Stimulated activated memory B cell treated with anti-CD40 and anti-IgM and Interleukin-4, amounts not matched to agents 10 μg/mL and 1 μg/mL and 100 μg/mL, for 72 hours (primary cell): Measurements from ENCODE around the gene AP1M1.
A peak's percentile ranks its signal among the peaks of the same experiment; 100 is the strongest.

ENCODE experiments used
- ATAC-seq: fragments of 150-1000 bp; cut with Tn5 transposase; 2 replicates; pipeline ENCODE4 v1.10.0; 2021
- H3K27ac Mint-ChIP-seq: one replicate; pipeline ENCODE4 v1.8.0; 2022; ENCODE audit warnings: mild to moderate bottlenecking, mixed read lengths
- H3K27me3 Mint-ChIP-seq: one replicate; pipeline ENCODE4 v1.8.0; 2022; ENCODE audit warnings: mixed read lengths
- H3K36me3 Mint-ChIP-seq: one replicate; pipeline ENCODE4 v1.8.0; 2022; ENCODE audit warnings: mixed read lengths
- H3K4me1 Mint-ChIP-seq: one replicate; pipeline ENCODE4 v1.8.0; 2022; ENCODE audit warnings: mixed read lengths
- H3K4me3 Mint-ChIP-seq: one replicate; pipeline ENCODE4 v1.8.0; 2022; ENCODE audit warnings: mild to moderate bottlenecking, moderate library complexity, mixed read lengths
- H3K9me3 Mint-ChIP-seq: one replicate; pipeline ENCODE4 v1.8.0; 2022; ENCODE audit warnings: mixed read lengths

The AP1M1 gene

DNA sequence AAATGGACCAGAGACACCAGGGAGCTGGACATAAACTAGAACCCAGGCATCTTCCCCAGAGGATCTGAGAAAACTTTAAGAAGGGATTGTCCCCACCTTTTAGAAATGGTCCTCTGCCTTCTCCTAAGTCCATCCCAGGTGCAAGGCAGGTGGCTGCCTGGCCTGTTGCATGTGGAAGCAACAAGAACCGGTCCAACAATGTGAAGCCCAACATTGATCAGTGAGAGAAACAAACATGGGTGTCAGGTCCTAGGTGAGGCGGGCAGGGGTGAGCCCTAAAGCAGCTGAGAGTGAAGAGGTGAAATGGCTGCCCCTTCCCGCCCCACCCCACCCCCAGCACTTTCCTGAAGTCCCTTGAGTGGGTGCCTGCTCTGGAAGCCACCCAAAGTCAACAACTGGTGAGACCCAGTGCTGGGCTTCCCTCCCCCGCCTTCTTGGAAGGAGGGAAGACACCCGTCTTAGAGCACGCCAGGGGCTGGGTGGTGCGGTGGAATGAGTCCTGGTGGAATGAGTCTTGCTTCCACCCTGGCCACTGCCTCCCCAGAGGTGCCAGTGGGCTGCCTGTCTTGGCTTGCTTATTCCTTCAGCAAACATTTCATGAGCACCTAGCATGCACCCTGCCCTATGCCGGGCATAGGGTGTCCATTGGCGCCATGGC, 1.7 kb downstream of the AP1M1 start:
- no peaks in the 10 kb centered on the region for H3K27me3 Mint-ChIP-seq
- H3K27ac Mint-ChIP-seq: peak overlapping the region; percentile 95
- peaks cover 65% of the 10 kb centered on the region for H3K4me1 Mint-ChIP-seq
- no peaks in the 10 kb centered on the region for H3K9me3 Mint-ChIP-seq
- peaks cover 32% of the 10 kb centered on the region for H3K36me3 Mint-ChIP-seq
- no peak overlapping the region for H3K4me3 Mint-ChIP-seq
- ATAC-seq: no peak

GRCh38 chr19:16200038-16201010, 2.6 kb downstream of the AP1M1 start:
- H3K4me1 Mint-ChIP-seq: peaks cover 65% of the 10 kb centered on the region
- no peaks in the 10 kb centered on the region for H3K9me3 Mint-ChIP-seq
- no peaks in the 10 kb centered on the region for H3K27me3 Mint-ChIP-seq
- peak overlapping the region; percentile 17 for H3K4me3 Mint-ChIP-seq
- H3K36me3 Mint-ChIP-seq: peaks cover 32% of the 10 kb centered on the region
- no peak for ATAC-seq
- peak overlapping the region; percentile 95 for H3K27ac Mint-ChIP-seq

DNA sequence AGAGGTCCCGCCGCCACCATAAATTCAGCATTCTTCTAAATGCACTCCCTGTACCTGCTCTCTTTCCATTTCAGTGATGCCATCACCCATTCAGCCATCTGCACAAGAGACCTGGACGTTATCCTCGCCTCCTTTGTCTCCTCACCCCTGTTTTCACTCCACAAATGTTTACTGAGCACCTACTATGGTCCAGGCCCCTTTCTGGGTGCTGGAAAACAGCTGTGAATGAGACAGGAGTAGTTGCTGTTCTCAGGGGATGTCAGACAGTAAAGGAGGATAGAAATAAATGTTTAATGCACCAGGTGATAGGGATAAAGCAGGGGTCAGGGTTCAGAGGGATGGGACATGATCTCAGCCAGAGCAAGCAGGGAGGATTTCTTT, 3.3 kb downstream of the AP1M1 start:
- peak overlapping the region; percentile 95 for H3K27ac Mint-ChIP-seq
- no peaks in the 10 kb centered on the region for H3K9me3 Mint-ChIP-seq
- no peaks in the 10 kb centered on the region for H3K27me3 Mint-ChIP-seq
- peaks cover 65% of the 10 kb centered on the region for H3K4me1 Mint-ChIP-seq
- peaks cover 34% of the 10 kb centered on the region for H3K36me3 Mint-ChIP-seq
- ATAC-seq: no peak
- H3K4me3 Mint-ChIP-seq: no peak overlapping the region

DNA sequence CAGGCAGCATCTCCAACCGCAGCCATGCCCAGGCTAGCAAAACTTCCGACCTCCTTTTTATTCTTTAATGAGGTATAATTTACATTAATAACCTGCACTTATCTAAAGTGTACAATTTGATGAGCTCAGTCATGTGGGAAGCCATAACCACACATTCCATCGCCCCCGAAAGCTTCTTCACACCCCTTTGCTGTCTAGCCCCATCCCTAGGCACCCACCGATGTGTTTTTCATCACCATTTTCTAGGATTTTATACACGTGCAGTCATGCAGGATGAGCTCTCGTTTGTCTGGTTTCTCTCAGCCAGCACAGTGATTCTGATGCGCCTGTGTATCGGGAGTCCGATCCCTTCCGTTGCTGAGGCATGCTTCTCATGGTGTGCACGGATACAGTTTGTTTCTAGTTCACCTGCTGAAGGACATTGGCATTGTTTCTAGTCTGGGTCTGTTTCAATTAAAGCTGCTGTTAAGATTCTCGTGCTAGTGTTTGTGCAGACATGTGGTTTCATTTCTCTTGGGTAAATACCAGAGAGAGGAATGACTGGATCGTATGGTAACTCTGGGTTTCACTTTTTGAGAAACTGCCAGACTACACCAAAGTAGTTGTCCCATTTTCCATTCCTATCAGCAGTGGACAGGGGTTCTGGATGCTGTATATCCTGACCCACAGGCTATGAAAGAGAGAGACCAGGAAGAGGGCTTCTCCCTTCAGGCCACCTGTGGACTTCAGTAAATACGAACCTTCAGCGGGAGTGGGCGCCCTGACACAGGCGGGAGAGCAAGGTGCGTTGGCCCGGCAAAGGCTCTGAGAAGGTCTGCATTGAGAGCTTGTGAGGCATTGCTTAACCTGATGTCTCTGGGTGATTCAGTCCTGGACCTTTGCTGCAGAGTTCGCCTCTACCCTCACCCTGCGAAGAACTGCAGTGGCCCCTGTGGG, 4.9 kb downstream of the AP1M1 start:
- peaks cover 60% of the 10 kb centered on the region for H3K4me1 Mint-ChIP-seq
- peak overlapping the region; percentile 59 for H3K4me3 Mint-ChIP-seq
- peaks cover 48% of the 10 kb centered on the region for H3K36me3 Mint-ChIP-seq
- H3K27me3 Mint-ChIP-seq: no peaks in the 10 kb centered on the region
- peak overlapping the region; percentile 95 for H3K27ac Mint-ChIP-seq
- ATAC-seq: peak; percentile 52
- H3K9me3 Mint-ChIP-seq: no peaks in the 10 kb centered on the region

DNA sequence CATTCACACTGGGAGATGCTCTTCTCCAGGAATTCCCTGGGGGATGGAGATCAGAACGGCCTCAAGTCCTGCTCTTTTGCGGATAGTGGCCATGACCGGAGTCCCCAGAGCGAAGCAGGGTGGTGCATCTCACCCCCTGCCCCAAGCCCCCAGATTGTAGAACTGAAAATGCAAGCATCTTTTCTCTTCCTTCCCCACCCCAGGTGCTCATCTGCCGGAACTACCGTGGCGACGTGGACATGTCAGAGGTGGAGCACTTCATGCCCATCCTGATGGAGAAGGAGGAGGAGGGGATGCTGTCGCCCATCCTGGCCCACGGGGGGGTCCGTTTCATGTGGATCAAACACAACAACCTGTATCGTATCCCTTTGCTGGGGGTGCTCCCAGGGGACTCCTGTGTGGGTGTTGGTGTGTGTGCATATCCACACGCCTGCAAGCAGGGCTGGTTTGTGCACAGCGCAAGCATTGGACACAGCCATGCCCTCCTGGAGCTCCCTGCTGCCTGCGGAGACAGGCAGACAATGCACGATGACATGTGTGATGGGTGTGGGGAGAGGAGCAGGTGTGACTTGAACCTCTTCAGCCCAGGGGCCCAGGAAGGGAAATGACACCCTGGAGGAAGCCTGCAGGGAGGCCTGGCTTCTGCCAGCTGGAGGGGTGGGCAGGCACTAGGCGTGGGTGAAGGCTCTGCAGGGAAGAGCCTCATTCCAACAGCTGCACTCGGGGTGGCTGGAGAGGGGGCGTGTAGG, 5.7 kb downstream of the AP1M1 start:
- no peak for ATAC-seq
- H3K27me3 Mint-ChIP-seq: no peaks in the 10 kb centered on the region
- H3K27ac Mint-ChIP-seq: peak overlapping the region; percentile 95
- peaks cover 56% of the 10 kb centered on the region for H3K4me1 Mint-ChIP-seq
- H3K9me3 Mint-ChIP-seq: no peaks in the 10 kb centered on the region
- H3K4me3 Mint-ChIP-seq: peak overlapping the region; percentile 59
- H3K36me3 Mint-ChIP-seq: peaks cover 54% of the 10 kb centered on the region

- H3K4me1 Mint-ChIP-seq: peaks cover 51% of the 10 kb centered on the region
- peaks cover 59% of the 10 kb centered on the region for H3K36me3 Mint-ChIP-seq
- peak overlapping the region; percentile 95 for H3K27ac Mint-ChIP-seq
- no peaks in the 10 kb centered on the region for H3K27me3 Mint-ChIP-seq
- no peak for ATAC-seq
- H3K9me3 Mint-ChIP-seq: no peaks in the 10 kb centered on the region
- no peak overlapping the region for H3K4me3 Mint-ChIP-seq
Measured at GRCh38 chr19:16204005-16204294, 6.2 kb downstream of the AP1M1 start.

- H3K36me3 Mint-ChIP-seq: peaks cover 74% of the 10 kb centered on the region
- H3K4me3 Mint-ChIP-seq: no peak overlapping the region
- peaks cover 37% of the 10 kb centered on the region for H3K4me1 Mint-ChIP-seq
- no peaks in the 10 kb centered on the region for H3K27me3 Mint-ChIP-seq
- H3K9me3 Mint-ChIP-seq: no peaks in the 10 kb centered on the region
- no peak for ATAC-seq
- H3K27ac Mint-ChIP-seq: no peak overlapping the region
Measured at GRCh38 chr19:16205205-16206045, 7.7 kb downstream of the AP1M1 start.

DNA sequence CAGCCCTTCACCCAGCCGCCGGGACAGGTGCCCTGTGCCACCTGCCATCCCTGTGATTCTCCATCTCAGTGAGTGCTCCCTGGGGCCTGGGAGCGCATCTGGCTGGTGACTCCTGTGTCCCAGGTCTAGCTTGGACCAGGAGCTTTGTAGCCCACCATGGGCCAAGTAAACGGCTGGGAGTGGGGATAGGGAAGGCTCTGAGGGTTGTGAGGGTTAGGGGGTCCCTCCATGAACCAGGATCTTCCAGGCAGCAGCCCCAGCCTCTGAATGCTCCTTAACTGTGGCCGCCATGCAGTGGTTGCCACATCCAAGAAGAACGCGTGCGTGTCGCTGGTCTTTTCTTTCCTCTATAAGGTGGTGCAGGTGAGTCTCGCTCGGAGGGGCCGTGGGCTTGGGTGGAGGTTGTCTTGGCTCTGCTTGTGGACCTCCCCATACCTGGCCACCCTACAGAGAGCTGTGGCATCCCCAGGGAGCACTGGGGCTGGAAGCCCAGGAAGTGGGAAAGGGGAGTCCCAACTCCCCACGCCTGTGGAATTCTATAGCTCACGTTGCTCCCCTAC, 8.4 kb downstream of the AP1M1 start:
- Mint-ChIP-seq H3K4me3 (no peak overlapping the region), H3K27ac (peak overlapping the region; percentile 7), H3K27me3 (no peaks in the 10 kb centered on the region), H3K9me3 (no peaks in the 10 kb centered on the region), H3K4me1 (peaks cover 30% of the 10 kb centered on the region), H3K36me3 (peaks cover 74% of the 10 kb centered on the region)
- ATAC-seq: no peak

DNA sequence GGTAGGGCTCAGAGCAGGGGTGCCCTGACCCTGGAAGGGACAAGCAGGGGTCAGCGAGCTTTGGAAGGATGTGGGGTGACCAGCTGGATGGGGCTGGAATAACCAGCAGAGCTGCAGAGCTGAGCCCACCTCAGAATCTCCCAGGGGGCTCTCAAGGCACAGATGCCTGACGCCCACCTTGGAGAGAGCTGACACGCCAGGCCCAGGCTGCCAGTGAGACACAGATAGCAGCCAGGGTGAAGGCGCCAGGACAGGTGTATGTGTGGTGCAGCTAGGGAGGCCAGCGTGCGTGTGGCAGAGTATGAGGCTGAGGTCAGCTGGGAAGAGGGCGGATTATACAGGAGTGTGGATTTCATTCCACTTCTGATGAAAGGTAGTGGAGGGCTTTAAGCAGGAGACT, 8.9 kb downstream of the AP1M1 start:
- H3K36me3 Mint-ChIP-seq: peaks cover 74% of the 10 kb centered on the region
- no peak for ATAC-seq
- H3K9me3 Mint-ChIP-seq: no peaks in the 10 kb centered on the region
- H3K4me3 Mint-ChIP-seq: no peak overlapping the region
- no peaks in the 10 kb centered on the region for H3K27me3 Mint-ChIP-seq
- H3K4me1 Mint-ChIP-seq: peaks cover 25% of the 10 kb centered on the region
- H3K27ac Mint-ChIP-seq: peak overlapping the region; percentile 7

DNA sequence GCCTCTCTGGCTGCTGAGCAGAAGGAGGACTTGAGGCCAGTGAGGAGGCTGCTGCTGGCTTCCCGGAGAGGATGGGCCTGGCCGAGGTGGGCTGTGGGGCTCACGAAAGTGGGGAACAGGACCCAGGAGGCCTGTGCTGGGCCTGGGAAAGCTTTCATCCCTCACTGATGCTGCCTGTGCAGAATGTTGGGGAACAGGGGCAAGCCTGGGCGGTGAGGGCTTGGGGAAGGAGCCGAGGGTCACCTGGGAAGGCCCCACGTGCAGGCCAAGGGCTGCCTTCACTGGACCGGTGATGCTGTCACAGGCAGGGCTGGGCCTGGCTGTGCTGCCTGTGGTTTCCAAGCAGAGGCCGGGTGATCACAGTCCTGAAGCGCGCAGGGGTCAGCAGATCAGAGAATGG, 9.4 kb downstream of the AP1M1 start:
- Mint-ChIP-seq H3K36me3 (peaks cover 76% of the 10 kb centered on the region), H3K4me1 (peaks cover 24% of the 10 kb centered on the region), H3K27ac (no peak overlapping the region), H3K4me3 (no peak overlapping the region), H3K9me3 (no peaks in the 10 kb centered on the region), H3K27me3 (no peaks in the 10 kb centered on the region)
- no peak for ATAC-seq

- no peak overlapping the region for H3K27ac Mint-ChIP-seq
- no peaks in the 10 kb centered on the region for H3K27me3 Mint-ChIP-seq
- no peak overlapping the region for H3K4me3 Mint-ChIP-seq
- H3K36me3 Mint-ChIP-seq: peaks cover 77% of the 10 kb centered on the region
- no peak for ATAC-seq
- peaks cover 24% of the 10 kb centered on the region for H3K4me1 Mint-ChIP-seq
- H3K9me3 Mint-ChIP-seq: no peaks in the 10 kb centered on the region
Measured at GRCh38 chr19:16207490-16208025, 9.8 kb downstream of the AP1M1 start.

GRCh38 chr19:16208064-16208759, 10.5 kb downstream of the AP1M1 start:
- Mint-ChIP-seq H3K9me3 (no peaks in the 10 kb centered on the region), H3K27me3 (no peaks in the 10 kb centered on the region), H3K4me3 (no peak overlapping the region), H3K27ac (no peak overlapping the region), H3K36me3 (peaks cover 77% of the 10 kb centered on the region), H3K4me1 (peaks cover 24% of the 10 kb centered on the region)
- no peak for ATAC-seq
